B cell (primary cell): Measurements from ENCODE around the gene PPFIA4. TPM values are rescaled to one million over a fixed set of nuclear protein-coding genes. Genes with fewer than 3 reads are reported as not detected.
A peak's percentile ranks its signal among the peaks of the same experiment; 100 is the strongest.

Experiments
- ATAC-seq: fragments of 200-7000 bp; cut with Tn5 transposase; one replicate; pipeline ENCODE4 v1.10.0; 2021; ENCODE audit warnings: low read depth, mild to moderate bottlenecking, moderate number of reproducible peaks, moderate library complexity
- CTCF ChIA-PET: fragments of 350-600 bp; sonication (Branson Sonifier 250); formaldehyde crosslinking; loops from one replicate; lab custom pipeline; 2021; ENCODE audit warnings: antibody characterized with exemption, inconsistent platforms; lab: Charles Lee
- POLR2A ChIA-PET: fragments of 350-600 bp; sonication (Branson Sonifier 250); formaldehyde crosslinking; loops from one replicate; lab custom pipeline; 2021; ENCODE audit warnings: antibody characterized with exemption; lab: Charles Lee
- DNase-seq: peaks from one replicate; pipeline ENCODE4 v3.0.0; 2013
- H2AFZ ChIP-seq: 2 replicates; pipeline ENCODE4 v1.6.1; 2012; ENCODE audit warnings: mild to moderate bottlenecking, low read depth, low read length; ENCODE audit not compliant: insufficient read depth, poor library complexity, severe bottlenecking
- H3K27ac ChIP-seq, 2 donors: 1 replicate in 1 of 2; 2 replicates in 1 of 2; pipeline ENCODE4 v1.5.1; 2012 to 2013; ENCODE audit warnings: low read length in 2 of 2, mild to moderate bottlenecking in 2 of 2, moderate library complexity in 1 of 2
- H3K27me3 ChIP-seq, 4 experiments: fragments of 200-600 bp in 1 of 4; sonication (generic) in 1 of 4; replicated peaks in 1 of 4; 1 replicate in 2 of 4; 2 replicates in 2 of 4; pipeline versions ENCODE4 v1.6.1 to v1.7.0; 2013 to 2016; ENCODE audit warnings: low read length in 3 of 4, mild to moderate bottlenecking in 2 of 4, mixed read lengths in 1 of 4, moderate library complexity in 1 of 4; ENCODE audit not compliant: insufficient read depth in 4 of 4, control insufficient read depth in 3 of 4; ENCODE audit errors: control extremely low read depth in 1 of 4
- H3K36me3 ChIP-seq, 2 experiments: replicated peaks in 1 of 2; 1 replicate in 1 of 2; 2 replicates in 1 of 2; pipeline versions ENCODE4 v1.6.1 to v1.7.1; 2013; ENCODE audit warnings: low read length in 1 of 2; ENCODE audit not compliant: insufficient read depth in 2 of 2, control insufficient read depth in 1 of 2; ENCODE audit errors: control extremely low read depth in 1 of 2, extremely low read depth in 1 of 2
- H3K4me1 ChIP-seq, 2 donors: fragments of 200-600 bp in 1 of 2; sonication (generic) in 1 of 2; 1 replicate in 1 of 2; 2 replicates in 1 of 2; pipeline versions ENCODE4 v1.5.1 to v1.6.1; 2013 to 2017; ENCODE audit warnings: low read length in 2 of 2; ENCODE audit not compliant: control insufficient read depth in 2 of 2, insufficient read depth in 2 of 2
- H3K4me2 ChIP-seq: replicated peaks from 2 replicates; pipeline ENCODE3; 2012; ENCODE audit warnings: mild to moderate bottlenecking, low read depth, low read length; ENCODE audit not compliant: poor library complexity, severe bottlenecking
- H3K4me3 ChIP-seq, 5 experiments: fragments of 200-600 bp in 1 of 5; sonication (generic) in 1 of 5; 1 replicate in 3 of 5; 2 replicates in 2 of 5; pipeline versions ENCODE4 v1.5.1 to v1.7.0; 2011 to 2016; ENCODE audit warnings: low read length in 4 of 5, mild to moderate bottlenecking in 4 of 5, low read depth in 2 of 5, control low read depth in 1 of 5, moderate library complexity in 1 of 5; ENCODE audit not compliant: insufficient read depth in 1 of 5; ENCODE audit errors: control extremely low read depth in 1 of 5, extremely low read depth in 1 of 5
- H3K79me2 ChIP-seq: fragments of 200-600 bp; sonication (generic); one replicate; pipeline ENCODE4 v1.6.0; 2016; ENCODE audit warnings: low read length; ENCODE audit not compliant: control insufficient read depth, insufficient read depth
- H3K9ac ChIP-seq: fragments of 200-600 bp; sonication (generic); 2 replicates; pipeline ENCODE4 v1.6.1; 2017; ENCODE audit warnings: mild to moderate bottlenecking, low read length, moderate library complexity
- H3K9me3 ChIP-seq, 3 donors: one replicate each; pipeline versions ENCODE4 v1.6.1 to v1.7.1; 2013; ENCODE audit warnings: low read length in 2 of 3; ENCODE audit not compliant: control insufficient read depth in 2 of 3, insufficient read depth in 1 of 3; ENCODE audit errors: control extremely low read depth in 1 of 3
- H4K20me1 ChIP-seq: 2 replicates; pipeline ENCODE4 v1.6.0; 2012; ENCODE audit warnings: mild to moderate bottlenecking, low read length; ENCODE audit not compliant: insufficient read depth, control insufficient read depth, poor library complexity, severe bottlenecking
- H3K27ac Mint-ChIP-seq: one replicate; pipeline ENCODE4 v1.8.0; 2021; ENCODE audit warnings: mixed read lengths
- H3K27me3 Mint-ChIP-seq: one replicate; pipeline ENCODE4 v1.8.0; 2021; ENCODE audit warnings: mixed read lengths
- H3K4me1 Mint-ChIP-seq: one replicate; pipeline ENCODE4 v1.8.0; 2021; ENCODE audit warnings: mixed read lengths
- H3K4me3 Mint-ChIP-seq: one replicate; pipeline ENCODE4 v1.8.0; 2021; ENCODE audit warnings: mixed read lengths
- H3K9me3 Mint-ChIP-seq: one replicate; pipeline ENCODE4 v1.8.0; 2022; ENCODE audit warnings: mixed read lengths; ENCODE audit not compliant: insufficient read depth
- CTCF ChIP-seq: fragments of 200-600 bp; IDR thresholded peaks from one replicate; pipeline ENCODE4 v1.8.0; 2022; ENCODE audit warnings: antibody characterized with exemption, mild to moderate bottlenecking
- EZH2 ChIP-seq: IDR thresholded peaks from 2 replicates; pipeline ENCODE4 v1.6.1; 2012; ENCODE audit warnings: borderline replicate concordance, low read depth, mild to moderate bottlenecking, moderate library complexity, low read length; ENCODE audit not compliant: insufficient read depth, poor library complexity, severe bottlenecking
- WGBS: methylation state at CpG from one replicate; pipeline ENCODE4 v1.1.5; 2013; ENCODE audit warnings: missing lambda C conversion rate; ENCODE audit not compliant: insufficient coverage; 5-methylcytosine and 5-hydroxymethylcytosine counted together
- intact Hi-C: fragments of 100-400 bp; cut with micrococcal nuclease; formaldehyde crosslinking; loops from one replicate; pipeline ENCODE4 v1.10.0; 2022
- polyA plus RNA-seq: library from polyadenylated mRNA; depleted of rRNA; stranded (reverse); fragments of >200 nt; gene quantifications from 2 replicates; pipeline ENCODE4 v1.2.3, GENCODE V29; 2012
- total RNA-seq, 2 donors: library from RNA; stranded (reverse); fragments of 120-200 nt in 1 of 2; gene quantifications; 1 replicate in 1 of 2; 2 replicates in 1 of 2; pipeline versions ENCODE4 v1.2.3 to v1.2.4, GENCODE V29; 2013 to 2022

The PPFIA4 gene
- total and polyA plus RNA-seq, 2 donors (not counting 1 experiment from before 2014, with no cell fraction given): 0.09 to 0.62 TPM

GRCh38 chr1:202994756-202995155, 31.5 kb upstream of the PPFIA4 start:
- intact Hi-C loops: no loop called here
- Mint-ChIP-seq H3K4me3 (no peak overlapping the region), H3K4me1 (peaks cover 34% of the 10 kb centered on the region), H3K9me3 (no peaks in the 10 kb centered on the region), H3K27me3 (peaks cover 4% of the 10 kb centered on the region), H3K27ac (no peak overlapping the region)
- Histone ChIP-seq H3K79me2 (no peaks in the 10 kb centered on the region), H2AFZ (no peak overlapping the region), H3K27me3 (no peaks in the 10 kb centered on the region), H3K36me3 (no peaks in the 10 kb centered on the region), H3K4me2 (no peak overlapping the region), H3K4me3 (no peak overlapping the region), H3K4me1 (peaks cover 27% of the 10 kb centered on the region in 2 donors), H3K27ac (no peak overlapping the region), H4K20me1 (no peaks in the 10 kb centered on the region), H3K9me3 (no peaks in the 10 kb centered on the region), H3K9ac (no peak overlapping the region)
- ChIA-PET POLR2A (no interaction called here), CTCF (interaction anchor here (1.2 kb wide), 1 partner anchor 26 kb away, joined by 3 read pairs; no protein-coding TSS in a partner anchor)
- ATAC-seq (no peak), DNase-seq (no peak)
- no peak for TF ChIP-seq EZH2
- TF ChIP-seq CTCF: no peak
- 68% methylated on average over 2 of the region's 3 CpGs for WGBS

GRCh38 chr1:202998836-202999750, 27.2 kb upstream of the PPFIA4 start:
- Histone ChIP-seq H3K27ac (peak overlapping the region; percentile 57 to 64), H4K20me1 (no peaks in the 10 kb centered on the region), H3K4me2 (peak overlapping the region; percentile 71), H3K4me1 (peaks cover 14 to 15% of the 10 kb centered on the region in 2 donors), H3K9ac (peak overlapping the region; percentile 56), H2AFZ (peak overlapping the region; percentile 89), H3K79me2 (no peaks in the 10 kb centered on the region), H3K27me3 (no peaks in the 10 kb centered on the region), H3K36me3 (no peaks in the 10 kb centered on the region), H3K9me3 (no peaks in the 10 kb centered on the region), H3K4me3 (peak overlapping the region in 3 of 5 experiments; percentile 32 to 40 (median 37))
- CTCF ChIA-PET: interaction anchor here (0.5 to 5.1 kb wide), 31 partner anchors 9 to 1610 kb away, joined by 3 to 48 read pairs (median 4); partner anchors contain the start of genes CYB5R1, RABIF and TMEM183A
- 39% methylated on average over 10 of the region's 14 CpGs for WGBS
- ATAC-seq: peak; percentile 45
- intact Hi-C loops: loop anchor here (1.0 to 2.0 kb wide), 4 partner anchors 30 to 249 kb away; partner anchors contain the start of gene RABIF
- Mint-ChIP-seq H3K27ac (peak overlapping the region; percentile 83), H3K4me1 (peaks cover 16% of the 10 kb centered on the region), H3K4me3 (peak overlapping the region; percentile 72), H3K27me3 (peaks cover 4% of the 10 kb centered on the region), H3K9me3 (no peaks in the 10 kb centered on the region)
- POLR2A ChIA-PET: no interaction called here
- DNase-seq: peak; percentile 82
- TF ChIP-seq CTCF: peak; percentile 93
- no peak for TF ChIP-seq EZH2
